Measurements from ENCODE around the gene IRAK3. TPM values are rescaled to one million over a fixed set of nuclear protein-coding genes. Genes with fewer than 3 reads are reported as not detected.

The IRAK3 gene
- total RNA-seq, 1 donor from 2014 or later = 3.2 TPM

DNA sequence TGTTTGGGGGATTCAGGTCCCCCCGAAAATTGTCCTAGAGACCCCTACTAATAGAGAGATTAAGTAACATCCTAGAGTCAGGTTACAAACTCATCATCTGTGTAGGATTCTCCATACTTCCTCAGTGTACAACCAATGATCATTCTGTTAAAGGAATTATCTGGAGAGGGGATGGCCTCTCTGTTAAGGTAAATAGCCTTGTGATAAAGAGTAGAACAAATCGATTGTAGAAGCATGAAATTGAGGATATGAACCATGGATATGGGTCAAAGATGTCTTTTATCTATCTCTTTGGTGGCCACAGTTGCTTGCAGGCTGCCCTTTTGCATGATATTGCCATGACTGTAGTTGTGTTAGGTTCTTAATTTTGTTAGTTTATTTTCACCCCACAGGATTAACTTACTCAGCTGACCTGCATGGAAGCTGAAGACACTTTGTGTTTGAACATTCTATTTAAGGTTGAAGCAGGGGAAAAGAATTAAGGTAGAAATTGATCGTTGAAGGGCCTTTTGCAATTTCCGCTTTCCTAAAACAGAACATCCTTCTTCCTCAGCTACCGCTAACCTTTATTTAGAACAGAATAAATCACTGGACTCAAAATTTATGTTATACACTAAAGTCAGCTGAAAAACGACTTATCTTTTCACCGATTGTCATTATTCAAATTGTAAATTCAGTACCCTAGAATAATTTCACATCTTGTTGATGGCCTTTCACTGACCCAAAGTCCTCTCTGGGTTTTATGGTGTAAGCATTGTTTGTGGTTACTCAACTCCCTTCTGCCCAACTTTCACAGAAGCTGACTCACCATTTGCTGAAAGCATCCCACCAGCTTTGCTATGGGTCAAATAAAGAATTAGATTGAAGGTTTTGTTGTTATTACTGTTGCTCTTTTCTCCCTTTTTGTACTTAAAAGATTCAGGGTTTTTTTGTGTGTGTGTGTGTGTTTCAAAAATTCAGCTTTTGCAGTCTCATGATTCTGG lies 52.3 kb downstream of the IRAK3 start:
- intact Hi-C loops (cut with DNase I) = no loop called here
- DNase-seq (ENCODE audit: low spot score) = no peak

DNA sequence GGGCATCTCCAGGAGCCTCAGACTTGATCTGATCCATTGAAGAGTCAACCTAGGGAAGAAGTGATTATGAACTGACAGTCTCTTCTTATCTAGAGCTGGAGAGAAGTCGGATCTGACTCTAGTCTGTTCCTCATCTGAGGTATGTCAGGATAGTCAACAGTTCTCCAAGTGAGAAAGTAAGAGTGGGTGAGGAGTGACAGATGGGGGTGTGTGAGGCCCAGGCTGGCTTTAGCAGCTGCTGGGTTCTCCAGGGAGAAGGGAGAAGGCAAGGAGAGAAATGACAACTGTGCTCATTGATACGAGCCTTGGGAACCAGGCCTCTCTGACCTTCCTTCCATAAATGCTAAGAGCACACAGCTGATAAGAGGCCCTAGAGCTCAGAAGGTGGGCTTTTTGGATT lies 53.3 kb downstream of the IRAK3 start:
- intact Hi-C loops (cut with DNase I) = no loop called here
- no peak for DNase-seq (ENCODE audit: low spot score)

DNA sequence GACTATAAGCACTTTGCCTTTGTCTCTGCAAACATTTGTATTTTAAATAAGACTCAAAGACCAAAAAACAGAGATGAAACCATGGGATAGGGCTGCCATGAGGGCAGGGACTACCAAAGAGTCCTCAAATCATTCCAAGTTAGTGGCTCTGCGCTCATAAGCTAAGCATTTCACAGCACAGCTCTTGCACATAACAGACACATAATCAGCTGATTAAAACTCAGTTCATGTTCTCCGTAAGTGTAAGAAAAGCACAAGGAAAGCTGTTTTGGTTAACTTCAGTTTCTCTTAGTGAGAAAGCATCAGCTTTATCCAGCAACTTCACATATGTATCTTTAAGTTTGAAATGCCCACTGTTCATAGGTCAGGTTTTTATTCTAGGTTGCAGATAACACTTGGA lies 54.9 kb downstream of the IRAK3 start:
- intact Hi-C loops (cut with DNase I) = no loop called here
- no peak for DNase-seq (ENCODE audit: low spot score)

DNA sequence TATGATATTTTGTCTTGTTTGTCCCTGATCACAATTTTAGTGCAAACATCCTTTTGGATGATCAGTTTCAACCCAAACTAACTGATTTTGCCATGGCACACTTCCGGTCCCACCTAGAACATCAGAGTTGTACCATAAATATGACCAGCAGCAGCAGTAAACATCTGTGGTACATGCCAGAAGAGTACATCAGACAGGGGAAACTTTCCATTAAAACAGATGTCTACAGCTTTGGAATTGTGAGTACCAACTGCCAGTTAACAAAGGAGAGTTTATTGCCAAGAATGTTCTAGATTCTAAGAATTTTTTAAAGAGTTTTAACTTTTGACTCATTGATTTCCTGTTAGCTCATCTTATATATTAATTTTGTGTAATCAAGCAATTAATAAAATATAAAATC lies 55.4 kb downstream of the IRAK3 start:
- DNase-seq (ENCODE audit: low spot score) = no peak
- intact Hi-C loops (cut with DNase I) = no loop called here

DNA sequence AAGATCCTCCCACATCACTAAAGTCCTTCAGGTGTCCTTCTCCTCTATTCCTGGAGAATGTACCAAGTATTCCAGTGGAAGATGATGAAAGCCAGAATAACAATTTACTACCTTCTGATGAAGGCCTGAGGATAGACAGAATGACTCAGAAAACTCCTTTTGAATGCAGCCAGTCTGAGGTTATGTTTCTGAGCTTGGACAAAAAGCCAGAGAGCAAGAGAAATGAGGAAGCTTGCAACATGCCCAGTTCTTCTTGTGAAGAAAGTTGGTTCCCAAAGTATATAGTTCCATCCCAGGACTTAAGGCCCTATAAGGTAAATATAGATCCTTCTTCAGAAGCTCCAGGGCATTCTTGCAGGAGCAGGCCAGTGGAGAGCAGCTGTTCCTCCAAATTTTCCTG lies 58.7 kb downstream of the IRAK3 start:
- intact Hi-C loops (cut with DNase I) = no loop called here

DNA sequence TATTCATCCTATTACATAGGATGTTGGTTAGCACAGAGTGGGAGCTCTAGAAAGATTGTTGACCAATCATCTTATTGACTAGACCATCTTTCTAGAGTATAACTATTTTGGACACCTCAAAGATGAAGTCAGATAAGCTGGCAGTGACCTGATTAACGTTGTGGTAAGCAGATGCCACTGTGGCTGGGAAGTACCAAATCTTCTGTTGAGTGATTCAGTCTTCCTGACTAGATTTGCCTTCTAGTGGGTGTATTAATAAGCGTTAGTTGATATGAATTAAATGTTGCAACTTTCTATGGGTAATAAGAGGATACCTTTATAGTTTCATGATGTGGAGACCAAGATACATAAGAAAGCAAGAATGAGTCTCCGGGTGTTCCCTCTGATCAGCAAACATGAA lies 62.0 kb downstream of the IRAK3 start:
- intact Hi-C loops (cut with DNase I) = no loop called here
- no peak for DNase-seq (ENCODE audit: low spot score)

More for the DNA sequence above, 58.7 kb downstream of the IRAK3 start:
- DNase-seq (ENCODE audit: low spot score) = no peak

DNA sequence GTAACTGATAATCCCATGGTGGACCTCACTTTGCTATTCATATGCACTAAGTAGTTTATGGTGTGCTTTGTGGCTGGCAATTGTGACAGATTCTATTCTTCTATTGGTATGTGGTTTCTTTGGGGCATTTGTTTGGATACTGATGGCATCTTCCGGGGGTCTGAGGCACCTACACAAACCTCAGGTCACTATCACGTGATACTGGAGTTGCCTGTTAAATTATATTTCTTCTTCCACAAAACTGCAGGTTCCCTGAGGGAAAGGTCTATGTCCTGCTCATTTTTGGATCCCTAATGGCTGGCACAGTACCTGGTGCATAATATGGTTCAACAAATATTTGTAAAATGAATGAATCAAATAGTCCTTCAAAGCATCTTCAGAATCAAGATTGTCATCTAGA lies 63.8 kb downstream of the IRAK3 start:
- intact Hi-C loops (cut with DNase I) = no loop called here
- DNase-seq (ENCODE audit: low spot score) = no peak

DNA sequence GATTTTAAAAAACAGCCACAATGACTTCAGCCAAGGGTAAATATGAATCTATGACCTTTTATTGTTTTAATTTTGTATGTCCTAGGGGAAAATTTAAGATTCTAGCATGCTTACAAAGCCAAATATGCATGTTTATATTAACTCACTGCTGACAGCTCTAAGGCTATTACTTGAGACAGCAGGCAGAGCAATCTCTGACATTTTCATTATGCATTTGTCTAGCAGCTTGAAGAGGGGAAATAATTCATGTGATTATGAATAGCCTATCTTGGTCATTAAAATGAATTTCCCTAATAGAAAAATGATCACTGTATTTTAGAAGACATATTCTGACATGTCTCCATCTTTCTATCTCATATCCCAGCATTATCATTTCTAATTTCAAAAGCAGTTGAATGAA lies 66.7 kb downstream of the IRAK3 start:
- DNase-seq (ENCODE audit: low spot score) = no peak
- intact Hi-C loops (cut with DNase I) = no loop called here

DNA sequence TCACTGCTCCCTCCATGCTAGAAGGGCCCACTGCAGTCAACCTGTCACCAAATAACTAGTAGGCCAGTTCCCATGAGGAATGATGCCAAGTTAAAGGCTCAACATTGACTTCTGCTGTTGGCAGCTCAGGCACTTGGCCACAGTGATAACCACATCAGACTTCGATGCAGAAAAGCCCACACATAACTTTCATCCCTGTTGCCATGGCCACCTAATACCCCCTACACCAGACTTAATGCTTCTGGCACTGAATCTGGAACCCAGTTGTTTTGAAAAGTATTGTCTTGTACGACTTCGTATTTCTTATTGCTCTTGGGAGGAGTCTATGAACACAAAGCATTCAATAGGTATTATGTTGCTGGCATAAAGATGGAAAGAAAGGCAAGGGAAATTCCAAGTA lies 69.0 kb downstream of the IRAK3 start:
- intact Hi-C loops (cut with DNase I) = no loop called here

DNA sequence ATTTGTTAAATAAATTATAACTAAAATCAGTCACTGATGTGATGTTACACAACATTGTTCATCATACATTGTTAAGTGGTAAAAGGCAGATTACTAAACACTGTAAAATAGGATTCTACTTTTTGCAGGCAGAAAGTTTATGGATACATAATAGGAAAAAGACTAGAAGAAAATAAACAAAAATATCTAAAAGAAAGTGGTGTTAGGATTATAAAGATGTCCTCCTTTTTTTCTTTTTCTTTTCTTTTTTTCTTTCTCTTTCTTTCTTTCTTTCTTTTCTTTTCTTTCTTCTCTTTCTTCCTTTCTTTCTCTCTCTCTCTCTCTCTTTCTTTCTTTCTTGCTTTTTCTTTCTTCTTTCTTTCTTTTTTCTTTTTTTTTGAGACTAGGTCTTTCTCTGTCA lies 73.7 kb downstream of the IRAK3 start:
- intact Hi-C loops (cut with DNase I) = loop anchor here (10.0 kb wide), 1 partner anchor 442 kb away; no protein-coding TSS in a partner anchor
- DNase-seq (ENCODE audit: low spot score) = no peak

More for the DNA sequence above, 69.0 kb downstream of the IRAK3 start:
- DNase-seq (ENCODE audit: low spot score) = no peak

DNA sequence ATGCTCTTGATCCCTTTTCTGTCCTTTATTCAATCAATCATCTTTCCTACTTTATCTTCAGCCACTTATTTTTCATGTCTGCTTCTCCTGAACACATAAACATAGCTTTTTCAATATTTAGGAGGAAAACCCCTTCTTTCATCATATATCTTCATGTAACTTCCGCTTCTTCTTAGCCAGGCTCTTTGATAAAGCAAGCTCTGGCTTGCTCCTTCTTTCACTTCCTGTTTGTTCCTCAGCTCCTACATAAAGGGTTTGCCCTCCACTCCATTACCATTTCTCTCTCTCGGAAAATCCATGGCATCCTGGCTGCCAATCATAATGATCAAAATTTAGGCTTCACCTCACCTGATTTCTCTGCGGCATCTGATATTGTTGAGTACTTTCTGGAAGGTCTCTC lies 79.5 kb downstream of the IRAK3 start:
- intact Hi-C loops (cut with DNase I) = loop anchor here (10.0 kb wide), 1 partner anchor 436 kb away; no protein-coding TSS in a partner anchor
- no peak for DNase-seq (ENCODE audit: low spot score)

DNA sequence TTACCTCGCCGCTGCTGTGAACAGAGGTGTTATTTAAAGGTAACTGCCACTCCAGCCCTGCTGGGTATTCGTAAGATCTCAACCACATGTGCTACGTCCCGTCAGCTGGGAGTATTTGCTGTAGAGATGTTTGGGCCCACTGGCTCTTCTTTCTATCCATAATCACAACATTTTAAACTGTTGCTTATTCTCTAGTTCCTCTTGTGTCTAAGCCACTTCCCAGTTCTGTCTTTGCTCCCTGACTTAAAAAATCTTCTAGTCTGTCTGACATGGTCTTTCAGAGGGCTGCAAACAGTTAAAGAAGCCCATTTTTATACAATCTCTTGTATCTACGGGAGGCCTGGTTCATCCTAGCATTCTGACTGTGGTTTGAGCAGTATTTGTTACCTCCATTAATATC lies 80.1 kb downstream of the IRAK3 start:
- no peak for DNase-seq (ENCODE audit: low spot score)
- intact Hi-C loops (cut with DNase I) = loop anchor here (10.0 kb wide), 1 partner anchor 436 kb away; no protein-coding TSS in a partner anchor

DNA sequence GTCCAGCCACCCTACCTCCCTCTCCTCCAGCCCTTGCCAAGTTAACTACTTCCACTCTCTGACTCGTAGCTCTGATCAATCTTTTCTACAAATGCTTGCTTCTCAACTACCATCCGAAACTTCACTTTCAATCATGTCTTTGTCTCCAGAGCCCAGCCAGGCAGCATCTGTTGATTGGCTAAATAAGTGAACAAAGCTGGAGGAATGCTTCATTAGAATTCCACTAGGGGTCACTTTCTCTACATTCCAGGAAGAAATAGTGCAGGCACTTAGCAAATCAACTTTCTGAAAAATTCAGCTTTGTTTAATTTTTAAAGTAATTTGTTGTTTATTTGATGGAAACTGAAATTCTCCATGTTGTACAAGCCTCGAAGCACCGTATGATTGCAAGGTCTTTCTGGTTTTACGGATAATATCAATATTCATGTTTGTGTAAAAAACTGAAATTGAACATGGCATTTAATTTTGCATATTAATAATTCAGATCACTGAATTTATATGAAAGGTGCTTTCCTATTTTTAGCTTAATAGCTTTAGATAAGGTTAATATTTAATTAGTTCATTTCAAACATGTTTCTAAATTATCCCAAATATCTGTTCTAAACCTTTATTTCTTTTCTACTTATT lies 80.9 kb downstream of the IRAK3 start:
- no peak for DNase-seq (ENCODE audit: low spot score)
- intact Hi-C loops (cut with DNase I) = loop anchor here (10.0 kb wide), 1 partner anchor 435 kb away; no protein-coding TSS in a partner anchor

DNA sequence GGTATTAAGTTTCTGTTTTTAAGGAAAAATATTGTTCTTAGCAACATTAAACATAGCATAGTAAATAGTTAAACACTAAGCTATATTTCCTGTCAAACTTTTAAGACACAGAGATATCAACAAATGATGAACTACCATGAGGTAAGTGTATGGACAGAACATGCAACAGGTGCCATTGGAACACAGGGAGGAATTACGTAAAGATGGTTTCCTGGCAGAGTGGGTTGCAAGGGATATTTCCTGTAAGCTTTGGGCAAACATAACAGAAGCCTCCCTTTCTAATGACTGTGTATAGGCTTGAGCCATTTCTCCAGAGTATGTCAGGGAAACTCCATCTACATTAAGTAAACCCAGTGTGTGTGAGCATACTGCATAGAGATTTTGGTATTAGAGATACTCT lies 81.6 kb downstream of the IRAK3 start:
- intact Hi-C loops (cut with DNase I) = no loop called here
- no peak for DNase-seq (ENCODE audit: low spot score)

DNA sequence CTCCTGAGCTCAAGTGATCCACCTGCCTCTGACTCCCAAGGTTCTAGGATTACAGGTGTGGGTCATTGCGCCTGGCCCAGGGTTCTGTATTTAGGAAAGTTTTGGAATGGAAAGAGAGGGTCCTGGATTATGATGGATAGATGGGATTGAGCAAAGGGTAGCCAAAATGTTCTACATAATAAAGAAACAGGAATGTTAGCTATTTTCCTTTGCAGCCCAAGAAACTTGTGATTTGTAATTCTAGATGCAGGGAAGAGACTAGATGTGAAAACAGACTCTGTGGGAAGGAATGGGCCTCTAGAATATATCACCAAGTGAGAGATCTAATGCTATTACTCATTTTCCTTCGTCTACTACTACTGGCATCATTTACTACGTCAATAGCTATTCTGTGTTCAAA lies 83.6 kb downstream of the IRAK3 start:
- no peak for DNase-seq (ENCODE audit: low spot score)
- intact Hi-C loops (cut with DNase I) = no loop called here

DNA sequence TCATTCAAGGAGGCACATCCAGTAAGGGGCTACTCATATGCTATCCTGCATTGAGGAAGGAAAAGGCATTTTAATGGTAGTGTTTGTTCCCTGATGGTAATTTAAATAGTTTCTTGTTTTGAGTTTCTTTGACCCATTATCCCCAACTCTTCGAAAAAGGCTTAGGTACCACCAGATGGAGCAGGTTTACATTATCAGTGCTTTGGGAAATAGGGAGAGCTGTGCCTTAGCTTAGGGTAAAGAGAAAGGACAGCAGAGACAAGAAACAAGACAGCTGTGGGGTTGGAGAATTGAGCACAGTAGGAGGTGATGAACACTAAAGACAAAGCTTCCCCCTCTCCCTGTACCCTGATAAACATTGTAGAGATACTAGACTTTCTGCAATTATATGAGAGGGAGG lies 84.1 kb downstream of the IRAK3 start:
- intact Hi-C loops (cut with DNase I) = no loop called here
- no peak for DNase-seq (ENCODE audit: low spot score)

DNA sequence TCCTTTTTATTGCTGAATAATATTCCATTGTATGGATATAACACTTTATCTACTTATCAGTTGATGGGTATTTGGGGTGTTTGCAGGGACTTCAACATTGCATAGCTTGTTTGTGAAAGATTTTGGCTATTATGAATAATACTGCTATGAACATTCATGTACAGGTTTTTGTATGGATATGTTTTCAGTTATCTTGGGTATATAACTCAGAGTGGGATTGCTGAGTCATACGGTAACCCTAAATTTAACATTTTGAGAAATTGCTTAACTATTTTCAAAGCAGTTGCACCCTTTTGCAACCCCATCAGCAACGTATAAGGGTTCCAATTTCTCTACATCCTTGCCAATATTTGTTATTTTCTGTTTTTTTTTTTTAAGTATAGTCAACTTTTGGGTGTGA lies 86.0 kb downstream of the IRAK3 start:
- intact Hi-C loops (cut with DNase I) = loop anchor here (5.0 kb wide), 1 partner anchor 132 kb away; no protein-coding TSS in a partner anchor
- DNase-seq (ENCODE audit: low spot score) = no peak

DNA sequence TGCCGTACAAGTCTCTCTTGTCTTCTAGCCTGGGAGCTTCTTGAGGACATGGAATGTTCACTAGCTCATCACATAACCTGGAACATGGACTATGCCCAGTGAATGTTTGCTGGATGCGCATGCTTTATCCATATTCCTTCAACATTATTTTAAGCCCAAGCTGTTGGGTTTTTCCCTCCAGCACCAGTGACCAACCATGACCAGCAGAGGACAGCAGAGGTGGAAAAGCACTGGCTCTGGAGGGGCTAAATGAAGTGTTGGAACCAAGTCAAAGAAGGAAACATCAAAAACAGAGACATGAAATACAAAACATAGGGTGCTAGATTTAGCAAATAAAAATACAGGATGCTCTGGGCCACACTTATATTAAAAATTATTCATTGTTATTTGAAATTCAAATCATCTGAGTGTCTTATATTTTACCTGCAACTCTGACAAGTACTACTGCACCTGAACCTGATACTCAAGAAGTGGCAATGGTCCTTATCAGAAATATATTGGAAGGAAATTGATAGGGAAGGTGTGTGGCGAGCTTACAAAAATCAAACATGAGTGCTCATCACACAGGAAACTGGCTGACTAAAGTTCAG lies 90.2 kb downstream of the IRAK3 start:
- no peak for DNase-seq (ENCODE audit: low spot score)
- intact Hi-C loops (cut with DNase I) = loop anchor here (5.0 kb wide), 1 partner anchor 128 kb away; no protein-coding TSS in a partner anchor

DNA sequence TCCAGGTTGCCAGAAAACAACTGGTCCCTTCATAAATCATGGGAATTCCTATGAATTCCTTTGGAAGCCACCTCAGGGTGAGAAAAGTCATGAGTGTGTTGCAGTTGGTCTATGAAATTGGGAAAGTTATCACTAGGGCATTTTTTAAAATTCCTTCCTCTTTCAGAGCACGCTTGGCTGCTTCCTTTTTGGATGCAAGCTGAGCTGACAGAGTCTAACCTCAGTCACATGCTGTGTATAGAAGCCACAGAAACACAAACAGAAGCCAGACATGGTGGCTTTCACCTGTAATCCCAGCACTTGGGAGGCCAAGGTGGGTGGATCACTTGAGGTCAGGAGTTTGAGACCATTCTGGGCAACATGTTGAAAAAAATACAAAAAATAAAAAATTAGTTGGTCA lies 91.5 kb downstream of the IRAK3 start:
- intact Hi-C loops (cut with DNase I) = no loop called here
- no peak for DNase-seq (ENCODE audit: low spot score)

DNA sequence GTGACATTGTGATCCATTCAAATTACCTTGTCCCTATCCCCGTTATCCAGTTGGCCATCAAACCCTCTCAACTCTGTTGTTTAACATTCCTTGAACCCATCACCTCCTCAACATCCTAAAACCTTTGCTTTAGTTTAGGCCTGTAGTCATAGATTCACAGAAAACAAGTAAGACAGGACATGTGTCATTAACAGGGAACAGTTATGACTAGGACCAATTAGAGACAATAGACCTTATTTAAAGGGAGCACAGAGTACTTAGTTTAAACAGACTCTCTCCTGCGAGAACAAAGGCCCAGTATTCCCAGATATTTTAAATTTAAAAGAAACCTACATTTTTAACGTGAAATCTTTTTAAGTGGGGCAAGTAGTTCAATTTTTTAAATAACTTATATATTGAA lies 93.2 kb downstream of the IRAK3 start:
- intact Hi-C loops (cut with DNase I) = no loop called here
- DNase-seq (ENCODE audit: low spot score) = no peak

All from cardiac septum (tissue), 1 donor.